ENCODE data around the gene CAMTA2. TPM values are rescaled to one million over a fixed set of nuclear protein-coding genes. Genes with fewer than 3 reads are reported as not detected.
"Not testable (repeated sequence)": the region's sequence is repeated elsewhere in the genome, so short reads cannot be mapped to it uniquely, and the experiment has no call there.

CAMTA2 gene
- total and polyA plus RNA-seq, 5 donors, result 35.3 to 44.4 (median 40.8) TPM

DNA sequence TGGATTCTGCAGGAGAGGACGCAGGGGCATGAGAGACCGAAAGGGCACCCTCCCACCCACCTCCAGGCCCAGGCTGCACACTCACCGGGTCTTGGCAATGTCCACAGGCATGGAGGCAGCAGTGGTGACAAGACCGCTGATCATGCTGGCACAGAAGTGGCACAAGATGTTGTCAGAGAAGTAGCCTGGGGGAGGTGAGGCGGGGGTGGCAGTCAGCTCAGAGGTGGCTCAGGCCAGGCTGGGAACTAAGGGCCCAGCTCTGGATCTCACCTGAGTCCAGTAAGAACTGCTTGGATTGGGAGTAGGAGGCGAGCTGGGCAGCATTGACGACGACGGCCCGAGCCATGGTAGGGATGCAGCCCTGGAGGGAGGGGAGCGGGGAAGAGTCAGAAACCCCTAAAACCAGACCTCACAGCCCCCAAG, 49.4 kb downstream of the CAMTA2 start:
- intact Hi-C loops (cut with DNase I), result loop anchor here in 1 of 4 donors (10.0 kb wide), 1 partner anchor 47 kb away; the partner anchor contains the start of gene CAMTA2
- 85% methylated on average over 11 of the region's 11 CpGs for WGBS
- no peak overlapping the region for H3K27ac ChIP-seq (ENCODE audit: low read length)

DNA sequence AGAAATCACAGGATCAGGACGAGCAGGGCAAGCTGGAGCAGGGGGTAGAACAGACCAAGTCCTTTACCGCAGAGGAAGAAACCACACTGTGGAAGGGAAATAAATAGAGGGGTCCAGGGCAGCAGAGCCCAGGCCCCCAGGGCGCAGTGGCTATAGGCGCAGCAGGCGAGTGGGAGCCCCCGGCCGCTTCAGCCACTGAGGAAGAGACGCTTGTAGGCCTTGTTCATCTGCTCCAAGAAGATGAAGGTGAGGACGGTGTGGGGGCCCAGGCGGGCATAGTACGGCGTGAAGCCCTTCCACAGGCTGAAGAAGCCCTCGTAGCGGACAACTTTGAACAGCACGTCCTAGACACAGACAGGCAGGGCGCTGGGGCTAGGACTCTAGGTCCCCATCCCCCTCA, 49.9 kb downstream of the CAMTA2 start:
- no peak for DNase-seq
- no peaks in the 10 kb centered on the region for H3K27me3 ChIP-seq (ENCODE audit: control insufficient read depth, insufficient read depth)
- intact Hi-C loops (cut with DNase I), result loop anchor here in 1 of 4 donors (10.0 kb wide), 1 partner anchor 47 kb away; the partner anchor contains the start of gene CAMTA2
- no peak overlapping the region for H3K27ac ChIP-seq (ENCODE audit: low read length)
- peaks cover 11% of the 10 kb centered on the region for H3K4me1 ChIP-seq (ENCODE audit: control insufficient read depth, insufficient read depth, low read length)
- WGBS, result 90% methylated on average over 16 of the region's 16 CpGs
- H3K9me3 ChIP-seq (ENCODE audit: control insufficient read depth, low read length), result no peaks in the 10 kb centered on the region
- no peak for ATAC-seq
- H3K4me3 ChIP-seq (ENCODE audit: low read length), result no peak overlapping the region

More for the DNA sequence above, 49.4 kb downstream of the CAMTA2 start:
- H3K4me3 ChIP-seq (ENCODE audit: low read length), result no peak overlapping the region
- H3K4me1 ChIP-seq (ENCODE audit: control insufficient read depth, insufficient read depth, low read length), result peaks cover 11% of the 10 kb centered on the region
- H3K9me3 ChIP-seq (ENCODE audit: control insufficient read depth, low read length), result no peaks in the 10 kb centered on the region
- H3K27me3 ChIP-seq (ENCODE audit: control insufficient read depth, insufficient read depth), result no peaks in the 10 kb centered on the region
- DNase-seq (peak in 2 of 3 donors; percentile 55 to 67), ATAC-seq (no peak)

DNA sequence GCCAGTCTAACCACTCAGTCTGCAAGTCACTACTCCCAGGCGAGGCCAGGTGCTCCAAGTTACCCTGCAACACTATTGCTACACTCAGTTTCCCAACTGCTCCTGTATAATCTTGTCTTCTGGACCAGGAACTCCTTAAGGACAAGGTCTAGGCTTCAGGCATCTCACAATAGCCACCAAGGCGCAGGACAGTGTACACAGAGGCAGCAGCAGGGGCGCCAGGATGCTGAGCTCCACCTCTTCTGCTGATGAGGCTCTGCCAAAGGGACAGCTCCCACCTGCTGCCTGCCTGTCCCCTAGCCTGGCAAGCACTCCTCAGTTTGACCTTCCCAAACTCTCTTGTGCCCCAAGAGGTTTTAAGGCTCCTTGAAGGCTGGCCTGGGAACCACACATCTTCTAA, 51.0 kb downstream of the CAMTA2 start:
- WGBS, result 87% methylated on average over 3 of the region's 3 CpGs
- Histone ChIP-seq H3K4me3 (ENCODE audit: low read length) (no peak overlapping the region), H3K27me3 (ENCODE audit: control insufficient read depth, insufficient read depth) (no peaks in the 10 kb centered on the region), H3K9me3 (ENCODE audit: control insufficient read depth, low read length) (no peaks in the 10 kb centered on the region), H3K4me1 (ENCODE audit: control insufficient read depth, insufficient read depth, low read length) (peaks cover 11% of the 10 kb centered on the region), H3K27ac (ENCODE audit: low read length) (no peak overlapping the region)
- DNase-seq (no peak), ATAC-seq (no peak)
- intact Hi-C loops (cut with DNase I), result loop anchor here in 1 of 4 donors (10.0 kb wide), 1 partner anchor 48 kb away; the partner anchor contains the start of gene CAMTA2

DNA sequence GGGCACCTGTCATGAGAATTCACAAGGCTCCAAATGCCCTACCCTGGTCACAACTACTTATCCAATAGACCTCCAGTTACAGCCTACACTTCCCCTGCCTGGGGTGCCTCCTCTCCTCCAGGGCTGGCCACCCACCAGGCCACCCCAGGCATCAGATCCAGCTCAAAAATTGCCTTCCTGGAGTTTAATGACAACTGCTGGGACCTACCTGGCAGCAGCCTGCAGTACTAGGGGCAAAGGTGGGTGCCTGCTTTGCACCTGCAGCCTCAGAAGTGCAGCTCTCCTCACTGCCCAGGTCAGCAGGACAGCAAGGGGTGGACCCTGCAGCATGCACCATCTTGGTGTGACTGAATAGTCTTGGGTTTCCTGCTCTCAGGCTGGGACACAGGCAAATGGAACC, 51.8 kb downstream of the CAMTA2 start:
- intact Hi-C loops (cut with DNase I), result loop anchor here in 1 of 4 donors (10.0 kb wide), 1 partner anchor 49 kb away; the partner anchor contains the start of gene CAMTA2
- Histone ChIP-seq H3K4me3 (ENCODE audit: low read length) (no peak overlapping the region), H3K27ac (ENCODE audit: low read length) (no peak overlapping the region), H3K9me3 (ENCODE audit: control insufficient read depth, low read length) (no peaks in the 10 kb centered on the region), H3K4me1 (ENCODE audit: control insufficient read depth, insufficient read depth, low read length) (peaks cover 9% of the 10 kb centered on the region), H3K27me3 (ENCODE audit: control insufficient read depth, insufficient read depth) (no peaks in the 10 kb centered on the region)
- DNase-seq (no peak), ATAC-seq (no peak)

DNA sequence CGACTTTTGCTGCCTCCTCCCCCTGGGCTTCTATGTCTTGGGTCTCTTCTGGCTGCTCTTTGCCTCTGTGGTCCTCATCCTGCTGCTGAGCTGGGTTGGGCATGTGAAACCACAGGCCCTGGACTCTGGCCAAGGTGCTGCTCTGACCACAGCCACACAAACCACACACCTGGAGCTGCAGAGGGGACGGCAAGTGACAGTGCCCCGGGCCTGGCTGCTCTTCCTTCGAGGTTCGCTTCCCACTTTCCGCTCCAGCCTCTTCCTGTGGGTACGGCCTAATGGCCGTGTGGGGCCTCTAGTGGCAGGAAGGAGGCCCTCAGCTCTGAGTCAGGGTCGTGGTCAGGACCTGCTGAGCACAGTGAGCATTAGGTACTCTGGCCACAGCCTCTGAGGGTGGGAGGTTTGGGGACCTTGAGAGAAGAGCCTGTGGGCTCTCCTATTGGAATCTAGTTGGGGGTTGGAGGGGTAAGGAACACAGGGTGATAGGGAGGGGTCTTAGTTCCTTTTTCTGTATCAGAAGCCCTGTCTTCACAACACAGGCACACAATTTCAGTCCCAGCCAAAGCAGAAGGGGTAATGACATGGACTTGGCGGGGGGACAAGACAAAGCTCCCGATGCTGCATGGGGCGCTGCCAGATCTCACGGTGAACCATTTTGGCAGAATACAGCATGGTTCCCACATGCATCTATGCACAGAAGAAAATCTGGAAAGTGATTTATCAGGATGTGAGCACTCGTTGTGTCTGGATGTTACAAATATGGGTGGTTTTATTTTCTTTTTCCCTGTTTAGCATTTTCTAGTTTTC, 53.1 kb downstream of the CAMTA2 start:
- WGBS, result 17% methylated on average over 14 of the region's 14 CpGs

DNA sequence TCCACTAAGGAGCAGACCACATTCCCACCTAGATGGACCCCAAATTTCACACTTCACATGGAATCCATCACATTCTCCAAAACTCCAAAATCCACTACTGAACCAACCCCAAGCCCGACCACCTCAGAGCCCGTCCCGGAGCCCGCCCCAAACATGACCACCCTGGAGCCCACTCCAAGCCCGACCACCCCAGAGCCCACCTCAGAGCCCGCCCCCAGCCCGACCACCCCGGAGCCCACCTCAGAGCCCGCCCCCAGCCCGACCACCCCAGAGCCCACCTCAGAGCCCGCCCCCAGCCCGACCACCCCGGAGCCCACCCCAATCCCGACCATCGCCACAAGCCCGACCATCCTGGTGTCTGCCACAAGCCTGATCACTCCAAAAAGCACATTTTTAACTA, 53.8 kb downstream of the CAMTA2 start:
- no peaks in the 10 kb centered on the region for H3K27me3 ChIP-seq (ENCODE audit: control insufficient read depth, insufficient read depth)
- peaks cover 6% of the 10 kb centered on the region for H3K4me1 ChIP-seq (ENCODE audit: control insufficient read depth, insufficient read depth, low read length)
- ATAC-seq, result no peak
- peak overlapping the region; percentile 66 for H3K27ac ChIP-seq (ENCODE audit: low read length)
- 80% methylated on average over 16 of the region's 16 CpGs for WGBS
- intact Hi-C loops (cut with DNase I), result loop anchor here in 1 of 4 donors (10.0 kb wide), 1 partner anchor 51 kb away; the partner anchor contains the start of gene CAMTA2
- no peak overlapping the region for H3K4me3 ChIP-seq (ENCODE audit: low read length)
- no peaks in the 10 kb centered on the region for H3K9me3 ChIP-seq (ENCODE audit: control insufficient read depth, low read length)
- no peak for DNase-seq

More for the DNA sequence above, 53.1 kb downstream of the CAMTA2 start:
- intact Hi-C loops (cut with DNase I), result loop anchor here in 1 of 4 donors (10.0 kb wide), 1 partner anchor 50 kb away; the partner anchor contains the start of gene CAMTA2
- Histone ChIP-seq H3K27me3 (ENCODE audit: control insufficient read depth, insufficient read depth) (no peaks in the 10 kb centered on the region), H3K4me1 (ENCODE audit: control insufficient read depth, insufficient read depth, low read length) (peaks cover 9% of the 10 kb centered on the region), H3K27ac (ENCODE audit: low read length) (peak overlapping the region; percentile 66), H3K4me3 (ENCODE audit: low read length) (no peak overlapping the region), H3K9me3 (ENCODE audit: control insufficient read depth, low read length) (no peaks in the 10 kb centered on the region)
- DNase-seq (peak in 2 of 3 donors; percentile 67 to 79), ATAC-seq (peak; percentile 28 to 38)

DNA sequence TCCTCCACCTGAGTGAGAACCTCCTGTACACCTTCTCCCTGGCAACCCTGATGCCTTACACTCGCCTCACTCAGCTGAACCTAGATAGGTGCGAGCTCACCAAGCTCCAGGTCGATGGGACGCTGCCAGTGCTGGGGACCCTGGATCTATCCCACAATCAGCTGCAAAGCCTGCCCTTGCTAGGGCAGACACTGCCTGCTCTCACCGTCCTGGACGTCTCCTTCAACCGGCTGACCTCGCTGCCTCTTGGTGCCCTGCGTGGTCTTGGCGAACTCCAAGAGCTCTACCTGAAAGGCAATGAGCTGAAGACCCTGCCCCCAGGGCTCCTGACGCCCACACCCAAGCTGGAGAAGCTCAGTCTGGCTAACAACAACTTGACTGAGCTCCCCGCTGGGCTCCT, 54.7 kb downstream of the CAMTA2 start:
- Histone ChIP-seq H3K4me3 (ENCODE audit: low read length) (no peak overlapping the region), H3K27ac (ENCODE audit: low read length) (no peak overlapping the region), H3K27me3 (ENCODE audit: control insufficient read depth, insufficient read depth) (no peaks in the 10 kb centered on the region), H3K4me1 (ENCODE audit: control insufficient read depth, insufficient read depth, low read length) (peaks cover 5% of the 10 kb centered on the region), H3K9me3 (ENCODE audit: control insufficient read depth, low read length) (no peaks in the 10 kb centered on the region)
- intact Hi-C loops (cut with DNase I), result loop anchor here in 1 of 4 donors (10.0 kb wide), 1 partner anchor 52 kb away; the partner anchor contains the start of gene CAMTA2
- WGBS, result 95% methylated on average over 12 of the region's 12 CpGs
- DNase-seq, result no peak
- ATAC-seq, result no peak

DNA sequence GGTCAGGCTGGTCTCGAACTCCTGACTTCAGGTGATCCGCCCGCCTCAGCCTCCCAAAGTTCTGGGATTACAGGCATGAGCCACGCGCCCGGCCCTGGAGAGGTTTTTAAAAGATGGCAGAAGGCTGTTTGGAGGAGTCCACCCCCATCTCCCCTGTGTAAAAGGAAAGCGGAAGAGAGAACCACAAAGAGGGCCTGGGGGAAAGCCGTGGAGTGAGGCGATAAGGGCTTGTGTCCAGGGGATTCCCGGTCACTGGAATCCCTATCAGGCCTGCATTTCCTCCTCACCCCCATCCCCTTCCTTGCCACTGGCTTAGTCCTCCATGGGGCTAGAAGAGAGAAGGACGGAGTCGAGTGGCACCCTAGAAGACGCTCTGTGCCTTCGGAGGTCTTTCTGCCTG, 55.5 kb downstream of the CAMTA2 start, which contains the start of gene GP1BA:
Gene GP1BA, plus strand, starts transcription at position 315 of the 400 bp plus-strand sequence. CDS start 328 bp downstream, outside the sequence.
- ATAC-seq, result no peak
- no peak for DNase-seq
- Histone ChIP-seq H3K4me1 (ENCODE audit: control insufficient read depth, insufficient read depth, low read length) (peaks cover 5% of the 10 kb centered on the region), H3K27ac (ENCODE audit: low read length) (no peak within 1 kb of the TSS), H3K9me3 (ENCODE audit: control insufficient read depth, low read length) (no peaks in the 10 kb centered on the region), H3K4me3 (ENCODE audit: low read length) (no peak within 1 kb of the TSS), H3K27me3 (ENCODE audit: control insufficient read depth, insufficient read depth) (no peaks in the 10 kb centered on the region)
- intact Hi-C loops (cut with DNase I), result loop anchor here in 1 of 4 donors (10.0 kb wide), 1 partner anchor 53 kb away; the partner anchor contains the start of gene CAMTA2
- 54% methylated on average over 14 of the region's 14 CpGs for WGBS

DNA sequence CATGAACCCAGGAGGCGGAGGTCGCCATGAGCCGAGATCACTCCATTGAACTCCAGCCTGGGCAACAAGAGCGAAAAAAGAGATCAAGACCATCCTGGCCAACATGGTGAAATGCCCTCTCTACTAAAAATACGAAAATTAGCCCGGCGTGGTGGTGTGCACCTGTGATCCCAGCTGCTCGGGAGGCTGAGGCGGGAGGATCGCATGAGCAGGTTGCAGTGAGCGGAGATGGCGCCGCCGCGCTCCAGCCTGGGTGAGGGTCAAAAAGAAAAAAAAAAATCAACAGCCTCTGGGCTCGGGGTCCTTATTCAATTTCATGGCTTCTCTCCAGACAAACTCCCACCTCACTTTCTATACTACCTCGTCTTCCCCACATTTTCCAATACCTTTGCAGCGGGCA, 58.6 kb downstream of the CAMTA2 start:
- no peak for ATAC-seq
- no peaks in the 10 kb centered on the region for H3K9me3 ChIP-seq (ENCODE audit: control insufficient read depth, low read length)
- no peak overlapping the region for H3K27ac ChIP-seq (ENCODE audit: low read length)
- no peak overlapping the region for H3K4me3 ChIP-seq (ENCODE audit: low read length)
- 97% methylated on average over 18 of the region's 18 CpGs for WGBS
- H3K4me1 ChIP-seq (ENCODE audit: control insufficient read depth, insufficient read depth, low read length), result peaks cover under 1% of the 10 kb centered on the region
- H3K27me3 ChIP-seq (ENCODE audit: control insufficient read depth, insufficient read depth), result no peaks in the 10 kb centered on the region
- intact Hi-C loops (cut with DNase I), result no loop called here
- no peak for DNase-seq

DNA sequence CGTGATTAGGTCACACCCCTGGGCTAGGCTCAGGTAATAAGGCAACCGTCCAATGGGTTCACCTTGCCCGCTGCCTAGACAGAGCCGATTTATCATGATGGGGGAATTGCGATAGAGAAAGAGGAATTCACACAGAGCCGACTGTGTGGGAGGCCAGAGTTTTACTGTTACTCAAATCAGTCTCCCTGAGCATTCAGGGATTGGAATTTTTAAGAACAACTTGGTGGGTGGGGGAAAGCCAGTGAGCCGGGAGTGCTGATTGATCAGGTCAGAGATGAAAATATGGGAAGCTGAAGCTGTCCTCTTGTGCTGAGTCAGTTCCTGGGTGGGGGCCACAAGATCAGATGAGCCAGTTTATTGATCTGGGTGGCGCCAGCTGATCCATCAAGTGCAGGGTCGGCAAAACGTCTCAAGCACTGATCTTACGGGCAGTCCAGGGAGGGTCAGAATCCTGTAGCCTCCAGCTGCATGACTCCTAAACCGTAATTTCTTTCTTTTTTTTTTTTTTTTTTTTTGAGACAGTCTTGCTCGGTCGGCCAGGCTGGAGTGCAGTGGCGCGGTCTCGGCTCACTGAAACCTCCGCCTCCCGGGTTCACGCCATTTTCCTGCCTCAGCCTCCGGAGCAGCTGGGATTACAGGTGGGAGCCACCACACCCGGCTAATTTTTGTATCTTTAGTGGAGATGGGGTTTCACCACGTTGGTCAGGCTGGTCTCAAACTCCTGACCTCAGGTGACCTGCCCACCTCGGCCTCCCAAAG, 60.7 kb downstream of the CAMTA2 start:
- DNase-seq; H3K4me1 ChIP-seq (ENCODE audit: control insufficient read depth, insufficient read depth, low read length); H3K27ac ChIP-seq (ENCODE audit: low read length); H3K9me3 ChIP-seq (ENCODE audit: control insufficient read depth, low read length); H3K27me3 ChIP-seq (ENCODE audit: control insufficient read depth, insufficient read depth); intact Hi-C loops (cut with DNase I); H3K4me3 ChIP-seq (ENCODE audit: low read length); ATAC-seq: not testable (repeated sequence)
- 83% methylated on average over 24 of the region's 24 CpGs for WGBS

Data from right cardiac atrium (tissue), 5 donors.